Measurements from ENCODE around the gene HTR6. TPM values are rescaled to one million over a fixed set of nuclear protein-coding genes. Genes with fewer than 3 reads are reported as not detected.

The HTR6 gene
- total RNA-seq, 1 experiment from 2014 or later: not detected

DNA sequence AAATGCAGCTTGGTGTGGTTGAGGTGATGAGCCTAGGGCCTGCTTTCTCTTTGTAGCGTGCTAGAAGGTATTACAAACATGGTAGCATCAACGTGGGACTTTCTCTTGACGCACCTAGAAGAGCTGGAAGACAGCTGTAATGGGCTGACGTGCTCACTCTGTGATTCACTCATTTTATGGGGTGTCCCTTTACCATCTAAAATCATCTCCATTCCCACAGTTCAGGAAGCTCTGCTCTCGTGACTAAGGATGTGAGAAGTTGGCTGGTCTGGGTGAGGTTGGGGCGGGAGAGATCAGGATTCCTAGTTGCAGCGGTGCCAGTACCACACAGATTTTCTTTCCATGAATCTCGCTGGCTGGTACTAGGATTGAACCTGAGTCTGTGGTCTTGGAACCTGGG is 4.2 kb downstream of the HTR6 start:
- Mint-ChIP-seq H3K4me1 (ENCODE audit: low read depth, unreplicated experiment) (no peaks in the 10 kb centered on the region), H3K9me3 (ENCODE audit: low read depth, unreplicated experiment) (no peaks in the 10 kb centered on the region), H3K36me3 (ENCODE audit: insufficient read depth, unreplicated experiment) (no peaks in the 10 kb centered on the region), H3K27ac (ENCODE audit: unreplicated experiment) (no peak overlapping the region), H3K4me3 (ENCODE audit: low read depth, unreplicated experiment) (no peak overlapping the region), H3K27me3 (ENCODE audit: unreplicated experiment) (peaks cover 85% of the 10 kb centered on the region)
- TF ChIP-seq, protein P1, sequence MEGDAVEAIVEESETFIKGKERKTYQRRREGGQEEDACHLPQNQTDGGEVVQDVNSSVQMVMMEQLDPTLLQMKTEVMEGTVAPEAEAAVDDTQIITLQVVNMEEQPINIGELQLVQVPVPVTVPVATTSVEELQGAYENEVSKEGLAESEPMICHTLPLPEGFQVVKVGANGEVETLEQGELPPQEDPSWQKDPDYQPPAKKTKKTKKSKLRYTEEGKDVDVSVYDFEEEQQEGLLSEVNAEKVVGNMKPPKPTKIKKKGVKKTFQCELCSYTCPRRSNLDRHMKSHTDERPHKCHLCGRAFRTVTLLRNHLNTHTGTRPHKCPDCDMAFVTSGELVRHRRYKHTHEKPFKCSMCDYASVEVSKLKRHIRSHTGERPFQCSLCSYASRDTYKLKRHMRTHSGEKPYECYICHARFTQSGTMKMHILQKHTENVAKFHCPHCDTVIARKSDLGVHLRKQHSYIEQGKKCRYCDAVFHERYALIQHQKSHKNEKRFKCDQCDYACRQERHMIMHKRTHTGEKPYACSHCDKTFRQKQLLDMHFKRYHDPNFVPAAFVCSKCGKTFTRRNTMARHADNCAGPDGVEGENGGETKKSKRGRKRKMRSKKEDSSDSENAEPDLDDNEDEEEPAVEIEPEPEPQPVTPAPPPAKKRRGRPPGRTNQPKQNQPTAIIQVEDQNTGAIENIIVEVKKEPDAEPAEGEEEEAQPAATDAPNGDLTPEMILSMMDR (IDR thresholded peaks at IDR 0.05; ENCODE audit: unreplicated experiment): no peak
- BruUV-seq (replicated peaks): no TSS peak
- CTCF ChIA-PET: no interaction called here
- no peak for DNase-seq
- intact Hi-C loops (cut with micrococcal nuclease; ENCODE audit: unreplicated experiment): no loop called here

DNA sequence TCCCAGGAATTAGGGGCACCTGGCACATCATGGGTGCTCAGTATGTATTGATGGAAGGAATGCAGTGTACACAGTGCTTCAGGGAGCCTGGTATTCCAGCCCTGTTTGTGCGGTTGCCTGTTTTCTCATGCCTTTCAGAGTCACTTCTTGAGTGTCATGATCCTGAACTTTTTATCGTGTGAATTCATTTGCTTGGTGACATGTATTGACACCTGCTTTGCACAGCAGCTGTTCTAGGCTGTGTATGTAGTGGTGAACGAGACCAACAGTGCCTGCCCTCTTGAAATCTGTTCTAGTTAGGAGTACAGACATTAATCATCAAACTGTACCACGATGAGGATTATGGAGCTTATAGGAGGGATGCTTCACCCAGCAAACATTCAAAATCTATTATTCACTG is 6.1 kb downstream of the HTR6 start:
- no peak for DNase-seq
- no TSS peak for BruUV-seq (replicated peaks)
- TF ChIP-seq, protein P1 (IDR thresholded peaks at IDR 0.05; ENCODE audit: unreplicated experiment): no peak
- Mint-ChIP-seq H3K4me1 (ENCODE audit: low read depth, unreplicated experiment) (no peaks in the 10 kb centered on the region), H3K4me3 (ENCODE audit: low read depth, unreplicated experiment) (no peak overlapping the region), H3K27me3 (ENCODE audit: unreplicated experiment) (peaks cover 85% of the 10 kb centered on the region), H3K27ac (ENCODE audit: unreplicated experiment) (no peak overlapping the region), H3K36me3 (ENCODE audit: insufficient read depth, unreplicated experiment) (no peaks in the 10 kb centered on the region), H3K9me3 (ENCODE audit: low read depth, unreplicated experiment) (no peaks in the 10 kb centered on the region)
- intact Hi-C loops (cut with micrococcal nuclease; ENCODE audit: unreplicated experiment): no loop called here
- CTCF ChIA-PET: interaction anchor here (0.6 to 0.7 kb wide), 2 partner anchors 235 to 1366 kb away, joined by 3 to 4 read pairs; no protein-coding TSS in a partner anchor

DNA sequence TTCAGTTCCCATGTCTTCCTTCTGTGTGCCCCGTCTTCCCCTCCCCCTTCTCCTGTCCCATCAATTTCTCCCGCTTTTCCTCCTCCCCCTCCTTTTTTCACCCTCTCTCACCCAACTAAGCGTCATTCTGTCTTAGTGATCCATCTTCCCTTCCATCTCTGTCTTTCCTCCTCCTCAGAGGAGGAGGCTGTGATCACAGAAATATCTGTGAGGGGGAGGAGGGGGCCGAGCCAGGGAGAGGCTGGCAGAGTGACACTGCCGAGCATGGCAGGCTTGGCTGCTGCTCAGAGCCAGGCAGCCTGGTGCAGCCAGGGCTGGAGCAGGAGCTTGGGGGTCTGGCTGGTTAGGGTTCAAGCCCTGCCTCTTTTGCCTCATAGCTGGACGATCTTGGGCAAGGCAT is 7.6 kb downstream of the HTR6 start:
- no peak overlapping the region for H3K4me3 Mint-ChIP-seq (ENCODE audit: low read depth, unreplicated experiment)
- DNase-seq: no peak
- H3K4me1 Mint-ChIP-seq (ENCODE audit: low read depth, unreplicated experiment): no peaks in the 10 kb centered on the region
- CTCF ChIA-PET: no interaction called here
- H3K27me3 Mint-ChIP-seq (ENCODE audit: unreplicated experiment): peaks cover 85% of the 10 kb centered on the region
- TF ChIP-seq, protein P1 (IDR thresholded peaks at IDR 0.05; ENCODE audit: unreplicated experiment): no peak
- H3K36me3 Mint-ChIP-seq (ENCODE audit: insufficient read depth, unreplicated experiment): peaks cover 5% of the 10 kb centered on the region
- no peaks in the 10 kb centered on the region for H3K9me3 Mint-ChIP-seq (ENCODE audit: low read depth, unreplicated experiment)
- intact Hi-C loops (cut with micrococcal nuclease; ENCODE audit: unreplicated experiment): no loop called here
- H3K27ac Mint-ChIP-seq (ENCODE audit: unreplicated experiment): no peak overlapping the region
- BruUV-seq (replicated peaks): no TSS peak

DNA sequence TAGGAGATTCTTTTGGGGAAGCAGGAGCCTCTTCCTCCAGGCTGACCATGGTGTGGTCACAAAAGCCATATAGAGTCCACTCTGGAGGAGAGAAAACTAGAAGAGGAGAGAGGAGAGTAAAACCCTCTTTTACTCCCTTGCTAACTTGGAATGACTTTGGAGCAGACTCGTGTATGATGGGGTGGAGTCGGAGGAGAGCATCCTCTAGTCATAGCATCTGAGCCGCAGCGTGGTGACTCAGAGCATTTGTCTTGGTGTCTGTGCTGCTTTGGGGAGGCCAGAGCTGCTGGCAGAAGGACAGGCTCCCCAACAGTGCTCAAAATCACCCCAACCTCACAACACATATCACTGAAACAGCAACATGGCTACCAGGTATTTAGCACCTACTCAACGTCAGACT is 11.1 kb downstream of the HTR6 start:
- Mint-ChIP-seq H3K4me3 (ENCODE audit: low read depth, unreplicated experiment) (no peak overlapping the region), H3K27ac (ENCODE audit: unreplicated experiment) (no peak overlapping the region), H3K36me3 (ENCODE audit: insufficient read depth, unreplicated experiment) (peaks cover 5% of the 10 kb centered on the region), H3K4me1 (ENCODE audit: low read depth, unreplicated experiment) (no peaks in the 10 kb centered on the region), H3K27me3 (ENCODE audit: unreplicated experiment) (peaks cover 56% of the 10 kb centered on the region), H3K9me3 (ENCODE audit: low read depth, unreplicated experiment) (no peaks in the 10 kb centered on the region)
- CTCF ChIA-PET: interaction anchor here (0.6 kb wide), 1 partner anchor 326 kb away, joined by 3 read pairs; no protein-coding TSS in a partner anchor
- intact Hi-C loops (cut with micrococcal nuclease; ENCODE audit: unreplicated experiment): no loop called here
- no peak for DNase-seq
- no TSS peak for BruUV-seq (replicated peaks)
- TF ChIP-seq, protein P1 (IDR thresholded peaks at IDR 0.05; ENCODE audit: unreplicated experiment): no peak
